GM23338 (cell line): ENCODE measurements around the gene LRMDA. TPM values are rescaled to one million over a fixed set of nuclear protein-coding genes. Genes with fewer than 3 reads are reported as not detected.

ENCODE experiments used
- ATAC-seq: fragments of 200-7000 bp; cut with Tn5 transposase; 3 replicates; pipeline ENCODE4 v1.9.1; 2020
- DNase-seq: peaks from one replicate; pipeline ENCODE4 v3.0.0-alpha.2; 2015; ENCODE audit warnings: low spot score
- H2AFZ ChIP-seq: fragments of 200-600 bp; sonication (generic); 2 replicates; pipeline ENCODE4 v1.8.0; 2016; ENCODE audit warnings: antibody characterized with exemption, mild to moderate bottlenecking, moderate library complexity
- H3F3A ChIP-seq: fragments of 200-600 bp; sonication (generic); replicated peaks from 2 replicates; pipeline ENCODE4 v1.8.0; 2017; ENCODE audit warnings: antibody characterized with exemption, mixed run types, low read depth
- H3K27ac ChIP-seq: fragments of 200-600 bp; sonication (generic); 2 replicates; pipeline ENCODE4 v1.6.1; 2016; ENCODE audit warnings: low read depth
- H3K27me3 ChIP-seq: fragments of 200-600 bp; sonication (generic); 2 replicates; pipeline ENCODE4 v1.8.0; 2016; ENCODE audit warnings: mild to moderate bottlenecking, mixed run types, moderate library complexity; ENCODE audit not compliant: insufficient read depth
- H3K36me3 ChIP-seq: fragments of 200-600 bp; sonication (generic); 2 replicates; pipeline ENCODE4 v1.8.0; 2016; ENCODE audit warnings: mild to moderate bottlenecking; ENCODE audit not compliant: insufficient read depth
- H3K4me1 ChIP-seq: fragments of 200-600 bp; sonication (generic); 2 replicates; pipeline ENCODE4 v1.8.0; 2016; ENCODE audit warnings: mild to moderate bottlenecking, moderate library complexity; ENCODE audit not compliant: insufficient read depth
- H3K4me2 ChIP-seq: fragments of 200-600 bp; sonication (generic); 2 replicates; pipeline ENCODE4 v1.7.1; 2017; ENCODE audit warnings: mixed run types
- H3K4me3 ChIP-seq: fragments of 200-600 bp; sonication (generic); 2 replicates; pipeline ENCODE4 v1.6.1; 2016; ENCODE audit warnings: mixed run types
- H3K79me2 ChIP-seq: fragments of 200-600 bp; sonication (generic); replicated peaks from 2 replicates; pipeline ENCODE4 v1.8.0; 2017; ENCODE audit warnings: mild to moderate bottlenecking; ENCODE audit not compliant: insufficient read depth
- H3K9me2 ChIP-seq: fragments of 200-600 bp; sonication (generic); 2 replicates; pipeline ENCODE4 v1.8.0; 2017; ENCODE audit not compliant: insufficient read depth
- H4K20me1 ChIP-seq: fragments of 200-600 bp; sonication (generic); replicated peaks from 2 replicates; pipeline ENCODE4 v1.8.0; 2017; ENCODE audit warnings: mild to moderate bottlenecking; ENCODE audit not compliant: insufficient read depth
- H3K27ac Mint-ChIP-seq: 2 replicates; pipeline ENCODE4 v1.8.0; 2020; ENCODE audit warnings: inconsistent platforms, mild to moderate bottlenecking, moderate library complexity, mixed read lengths
- H3K27me3 Mint-ChIP-seq: 3 replicates; pipeline ENCODE4 v1.8.0; 2022; ENCODE audit warnings: low read depth, mild to moderate bottlenecking, moderate library complexity, mixed read lengths, inconsistent platforms; ENCODE audit not compliant: insufficient read depth, poor library complexity
- H3K36me3 Mint-ChIP-seq: 3 replicates; pipeline ENCODE4 v1.8.0; 2021; ENCODE audit warnings: low read depth, mild to moderate bottlenecking, inconsistent platforms, moderate library complexity, mixed read lengths
- H3K4me1 Mint-ChIP-seq: 3 replicates; pipeline ENCODE4 v1.8.0; 2020; ENCODE audit warnings: mild to moderate bottlenecking, inconsistent platforms, mixed read lengths
- H3K4me3 Mint-ChIP-seq: 3 replicates; pipeline ENCODE4 v1.8.0; 2021; ENCODE audit warnings: moderate library complexity, mild to moderate bottlenecking, inconsistent platforms, mixed read lengths
- H3K9me3 Mint-ChIP-seq: 3 replicates; pipeline ENCODE4 v1.8.0; 2020; ENCODE audit warnings: moderate library complexity, mild to moderate bottlenecking, inconsistent platforms, mixed read lengths
- CREB1 ChIP-seq: fragments of 250-450 bp; sonication (Bioruptor Pico); IDR thresholded peaks from 2 replicates; pipeline ENCODE4 v1.5.0; 2020; ENCODE audit warnings: low read depth, mild to moderate bottlenecking, moderate library complexity
- CTCF ChIP-seq, 2 experiments: fragments of 200-600 bp in 1 of 2; sonication (generic) in 1 of 2; conservative IDR thresholded peaks; 2 replicates each; pipeline versions ENCODE4 v1.5.1 to v1.6.1; 2016 to 2017; ENCODE audit warnings: antibody characterized with exemption in 2 of 2, low read depth in 2 of 2, mild to moderate bottlenecking in 2 of 2, moderate library complexity in 1 of 2
- EZH2 ChIP-seq: fragments of 200-600 bp; sonication (generic); IDR thresholded peaks from one replicate; pipeline ENCODE4 v1.8.0; 2017; ENCODE audit warnings: antibody characterized with exemption, mild to moderate bottlenecking, low read depth; ENCODE audit not compliant: unreplicated experiment
- EZH2phosphoT487 ChIP-seq: fragments of 200-600 bp; sonication (generic); IDR thresholded peaks from one replicate; pipeline ENCODE4 v1.8.1; 2018; ENCODE audit warnings: antibody characterized with exemption; ENCODE audit not compliant: unreplicated experiment
- JUNB ChIP-seq: IDR thresholded peaks from one replicate; pipeline ENCODE4 v1.6.1; 2016; ENCODE audit warnings: antibody characterized with exemption; ENCODE audit not compliant: unreplicated experiment
- NANOG ChIP-seq: IDR thresholded peaks from 2 replicates; pipeline ENCODE4 v1.6.1; 2016; ENCODE audit warnings: antibody characterized with exemption, borderline replicate concordance
- POLR2AphosphoS5 ChIP-seq: IDR thresholded peaks from 2 replicates; pipeline ENCODE4 v1.6.1; 2016; ENCODE audit warnings: antibody characterized with exemption, low read depth
- STAT1 ChIP-seq: IDR thresholded peaks from one replicate; pipeline ENCODE4 v1.6.1; 2016; ENCODE audit warnings: antibody characterized with exemption; ENCODE audit not compliant: unreplicated experiment
- ZNF114 ChIP-seq: fragments of 250-450 bp; sonication (Bioruptor Pico); IDR thresholded peaks from 2 replicates; pipeline ENCODE4 v1.5.0; 2020; ENCODE audit warnings: mild to moderate bottlenecking, moderate library complexity
- ZNF331 ChIP-seq: fragments of 250-450 bp; sonication (Bioruptor Pico); IDR thresholded peaks from 2 replicates; pipeline ENCODE4 v1.5.0; 2020; ENCODE audit warnings: low read depth, mild to moderate bottlenecking, moderate library complexity
- polyA plus RNA-seq: library from polyadenylated mRNA; unstranded; fragments of >200 nt; fragmentation: Nextera tagmentation; extraction: Ambion mirVana; gene quantifications from 2 replicates; pipeline ENCODE4 v1.2.1, GENCODE V29; 2016
- total RNA-seq: library from RNA; depleted of rRNA; stranded (reverse); fragments of >200 nt; shearing (Covaris generic); gene quantifications from 2 replicates; pipeline ENCODE4 v1.2.3, GENCODE V29; 2014
- TF ChIP-seq, protein P1 (sequence below): IDR thresholded peaks from 2 replicates; pipeline ENCODE4 v1.6.1; 2016; ENCODE audit warnings: antibody characterized with exemption
- TF ChIP-seq, protein P2 (sequence below): IDR thresholded peaks from one replicate; pipeline ENCODE4 v1.6.1; 2018; ENCODE audit warnings: antibody characterized with exemption; ENCODE audit not compliant: unreplicated experiment

Gene LRMDA
- total and polyA plus RNA-seq, 2 experiments from 2014 or later, result 0.90 to 1.8 TPM

- DNase-seq, result no peak
- TF ChIP-seq POLR2AphosphoS5 (no peak), CREB1 (no peak), JUNB (no peak), CTCF (conservative IDR thresholded peaks at IDR 0.05; ENCODE audit: low read depth in 2 of 2) (no peak)
- Histone ChIP-seq H3K9me2 (0 out of 2 replicates have a peak, but pooled peaks cover 11% of the 10 kb centered on the region), H3K4me1 (no peaks in the 10 kb centered on the region), H3K4me2 (no peak overlapping the region), H3K79me2 (no peaks in the 10 kb centered on the region), H3K4me3 (no peak overlapping the region), H2AFZ (no peak overlapping the region), H3K27ac (no peak overlapping the region), H3K36me3 (no peaks in the 10 kb centered on the region), H3K27me3 (no peaks in the 10 kb centered on the region), H4K20me1 (no peaks in the 10 kb centered on the region), H3F3A (no peaks in the 10 kb centered on the region)
- no peak overlapping the region for H3K4me3 Mint-ChIP-seq
- no peaks in the 10 kb centered on the region for H3K36me3 Mint-ChIP-seq
- peaks cover 1% of the 10 kb centered on the region for H3K27me3 Mint-ChIP-seq
- no peaks in the 10 kb centered on the region for H3K4me1 Mint-ChIP-seq
- H3K27ac Mint-ChIP-seq, result no peak overlapping the region; the same call in 1 of the 2 replicates
- no peak for ATAC-seq
- H3K9me3 Mint-ChIP-seq, result 0 out of 3 replicates have a peak, but pooled peaks cover under 1% of the 10 kb centered on the region
Measured at GRCh38 chr10:75950307-75950706, 518.9 kb downstream of the LRMDA start.

DNA sequence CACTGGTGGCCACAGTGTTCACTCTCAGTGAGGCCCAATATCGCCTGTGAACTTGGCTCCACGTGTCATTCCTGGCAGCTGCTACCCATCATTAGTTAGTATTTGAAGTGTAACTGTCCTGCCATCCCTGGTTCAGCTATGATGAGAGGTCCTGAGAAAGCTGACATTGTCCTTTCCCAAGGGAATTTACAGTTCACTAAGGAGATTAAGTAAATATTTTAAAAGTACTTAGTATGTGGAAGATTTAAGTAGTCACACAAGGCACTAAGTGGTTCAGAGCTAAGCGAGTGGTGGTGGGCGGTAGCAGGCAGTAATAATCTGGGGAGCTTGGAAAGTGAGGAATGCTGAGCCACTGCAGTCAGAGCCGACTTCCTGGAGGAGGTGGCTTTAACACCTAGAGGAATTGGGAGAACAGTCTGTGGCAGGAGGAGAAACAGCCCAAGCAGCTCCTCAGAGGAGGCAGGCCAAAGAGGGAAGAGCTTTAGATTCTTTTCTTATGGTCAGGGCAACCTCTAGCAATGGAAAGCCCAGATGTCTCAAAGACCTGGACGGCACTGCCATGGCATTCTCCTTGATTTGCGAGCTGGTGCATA, 519.7 kb downstream of the LRMDA start:
- no peaks in the 10 kb centered on the region for H3K9me3 Mint-ChIP-seq
- no peak for TF ChIP-seq STAT1
- TF ChIP-seq EZH2, result no peak
- TF ChIP-seq ZNF114 (CRISPR knock-in tag), result no peak
- TF ChIP-seq, protein P1, sequence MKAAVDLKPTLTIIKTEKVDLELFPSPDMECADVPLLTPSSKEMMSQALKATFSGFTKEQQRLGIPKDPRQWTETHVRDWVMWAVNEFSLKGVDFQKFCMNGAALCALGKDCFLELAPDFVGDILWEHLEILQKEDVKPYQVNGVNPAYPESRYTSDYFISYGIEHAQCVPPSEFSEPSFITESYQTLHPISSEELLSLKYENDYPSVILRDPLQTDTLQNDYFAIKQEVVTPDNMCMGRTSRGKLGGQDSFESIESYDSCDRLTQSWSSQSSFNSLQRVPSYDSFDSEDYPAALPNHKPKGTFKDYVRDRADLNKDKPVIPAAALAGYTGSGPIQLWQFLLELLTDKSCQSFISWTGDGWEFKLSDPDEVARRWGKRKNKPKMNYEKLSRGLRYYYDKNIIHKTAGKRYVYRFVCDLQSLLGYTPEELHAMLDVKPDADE, result no peak
- no peak for TF ChIP-seq JUNB
- TF ChIP-seq EZH2phosphoT487, result no peak
- TF ChIP-seq CREB1, result no peak
- no peak for TF ChIP-seq NANOG
- no peak for TF ChIP-seq ZNF331 (CRISPR knock-in tag)
- TF ChIP-seq, protein P2, sequence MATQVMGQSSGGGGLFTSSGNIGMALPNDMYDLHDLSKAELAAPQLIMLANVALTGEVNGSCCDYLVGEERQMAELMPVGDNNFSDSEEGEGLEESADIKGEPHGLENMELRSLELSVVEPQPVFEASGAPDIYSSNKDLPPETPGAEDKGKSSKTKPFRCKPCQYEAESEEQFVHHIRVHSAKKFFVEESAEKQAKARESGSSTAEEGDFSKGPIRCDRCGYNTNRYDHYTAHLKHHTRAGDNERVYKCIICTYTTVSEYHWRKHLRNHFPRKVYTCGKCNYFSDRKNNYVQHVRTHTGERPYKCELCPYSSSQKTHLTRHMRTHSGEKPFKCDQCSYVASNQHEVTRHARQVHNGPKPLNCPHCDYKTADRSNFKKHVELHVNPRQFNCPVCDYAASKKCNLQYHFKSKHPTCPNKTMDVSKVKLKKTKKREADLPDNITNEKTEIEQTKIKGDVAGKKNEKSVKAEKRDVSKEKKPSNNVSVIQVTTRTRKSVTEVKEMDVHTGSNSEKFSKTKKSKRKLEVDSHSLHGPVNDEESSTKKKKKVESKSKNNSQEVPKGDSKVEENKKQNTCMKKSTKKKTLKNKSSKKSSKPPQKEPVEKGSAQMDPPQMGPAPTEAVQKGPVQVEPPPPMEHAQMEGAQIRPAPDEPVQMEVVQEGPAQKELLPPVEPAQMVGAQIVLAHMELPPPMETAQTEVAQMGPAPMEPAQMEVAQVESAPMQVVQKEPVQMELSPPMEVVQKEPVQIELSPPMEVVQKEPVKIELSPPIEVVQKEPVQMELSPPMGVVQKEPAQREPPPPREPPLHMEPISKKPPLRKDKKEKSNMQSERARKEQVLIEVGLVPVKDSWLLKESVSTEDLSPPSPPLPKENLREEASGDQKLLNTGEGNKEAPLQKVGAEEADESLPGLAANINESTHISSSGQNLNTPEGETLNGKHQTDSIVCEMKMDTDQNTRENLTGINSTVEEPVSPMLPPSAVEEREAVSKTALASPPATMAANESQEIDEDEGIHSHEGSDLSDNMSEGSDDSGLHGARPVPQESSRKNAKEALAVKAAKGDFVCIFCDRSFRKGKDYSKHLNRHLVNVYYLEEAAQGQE, result no peak

More for the DNA sequence above, 519.7 kb downstream of the LRMDA start:
- Histone ChIP-seq H3K27ac (no peak overlapping the region), H3F3A (no peaks in the 10 kb centered on the region), H2AFZ (no peak overlapping the region), H3K79me2 (no peaks in the 10 kb centered on the region), H3K4me1 (no peaks in the 10 kb centered on the region), H3K4me3 (no peak overlapping the region), H3K27me3 (no peaks in the 10 kb centered on the region), H3K36me3 (no peaks in the 10 kb centered on the region), H3K4me2 (no peak overlapping the region), H4K20me1 (no peaks in the 10 kb centered on the region), H3K9me2 (0 out of 2 replicates have a peak, but pooled peaks cover 11% of the 10 kb centered on the region)
- H3K4me3 Mint-ChIP-seq, result no peak overlapping the region
- no peak for DNase-seq
- H3K27me3 Mint-ChIP-seq, result peaks cover 1% of the 10 kb centered on the region
- H3K36me3 Mint-ChIP-seq, result no peaks in the 10 kb centered on the region
- no peak overlapping the region for H3K27ac Mint-ChIP-seq
- H3K4me1 Mint-ChIP-seq, result no peaks in the 10 kb centered on the region
- ATAC-seq, result no peak
